Activated naive CD4-positive, alpha-beta T cell treated with anti-CD3 and anti-CD28 coated beads, Interleukin-2, amount 10 ng/mL, durations not matched to agents 7 days and 5 days (primary cell): Measurements from ENCODE around the gene URM1.

Experiments used
- CTCF ChIA-PET: fragments of 350-600 bp; sonication (Branson Sonifier 250); formaldehyde crosslinking; loops from one replicate; lab custom pipeline; 2021; ENCODE audit warnings: antibody characterized with exemption; lab: Charles Lee
- DNase-seq: peaks from one replicate; pipeline ENCODE4 v3.0.0-alpha.2; 2020
- H3K27ac Mint-ChIP-seq: one replicate; pipeline ENCODE4 v1.8.0; 2021; ENCODE audit warnings: mild to moderate bottlenecking, moderate library complexity, mixed read lengths
- H3K27me3 Mint-ChIP-seq: one replicate; pipeline ENCODE4 v1.8.0; 2021; ENCODE audit warnings: mild to moderate bottlenecking, mixed read lengths
- H3K36me3 Mint-ChIP-seq: one replicate; pipeline ENCODE4 v1.8.0; 2021; ENCODE audit warnings: mixed read lengths
- H3K4me1 Mint-ChIP-seq: one replicate; pipeline ENCODE4 v1.8.0; 2021; ENCODE audit warnings: mixed read lengths
- H3K4me3 Mint-ChIP-seq: one replicate; pipeline ENCODE4 v1.8.0; 2021; ENCODE audit warnings: mild to moderate bottlenecking, moderate library complexity, mixed read lengths
- H3K9me3 Mint-ChIP-seq: one replicate; pipeline ENCODE4 v1.8.0; 2021; ENCODE audit warnings: mixed read lengths

Gene URM1

DNA sequence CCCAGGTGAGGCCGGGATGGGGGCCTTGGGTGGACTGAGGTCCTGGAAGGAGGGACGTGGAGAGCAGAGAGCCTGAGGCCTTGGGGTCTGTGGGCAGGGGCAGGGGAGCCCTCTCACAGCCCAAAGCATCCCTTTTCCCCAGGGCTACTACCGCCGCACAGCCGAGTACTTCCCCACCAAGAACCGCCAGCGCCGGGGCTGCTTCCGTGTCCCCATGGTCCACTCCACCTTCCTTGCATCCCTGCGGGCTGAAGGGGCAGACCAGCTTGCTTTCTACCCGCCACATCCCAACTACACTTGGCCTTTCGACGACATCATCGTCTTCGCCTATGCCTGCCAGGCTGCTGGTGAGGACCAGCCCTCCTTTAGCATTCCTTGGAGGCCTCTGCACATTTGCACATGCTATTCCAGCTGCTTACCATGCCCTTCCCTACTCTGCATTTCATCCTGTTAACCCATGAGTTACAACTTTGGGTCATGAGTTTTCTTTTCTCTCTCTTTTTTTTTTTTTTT lies 53.1 kb downstream of the URM1 start:
- Mint-ChIP-seq H3K27me3 (peaks cover 50% of the 10 kb centered on the region), H3K4me1 (peaks cover 9% of the 10 kb centered on the region), H3K9me3 (no peaks in the 10 kb centered on the region), H3K27ac (no peak overlapping the region), H3K36me3 (no peaks in the 10 kb centered on the region), H3K4me3 (no peak overlapping the region)
- no peak for DNase-seq
- CTCF ChIA-PET = interaction anchor here (1.3 kb wide), 1 partner anchor 14 kb away, joined by 6 read pairs; no protein-coding TSS in a partner anchor

DNA sequence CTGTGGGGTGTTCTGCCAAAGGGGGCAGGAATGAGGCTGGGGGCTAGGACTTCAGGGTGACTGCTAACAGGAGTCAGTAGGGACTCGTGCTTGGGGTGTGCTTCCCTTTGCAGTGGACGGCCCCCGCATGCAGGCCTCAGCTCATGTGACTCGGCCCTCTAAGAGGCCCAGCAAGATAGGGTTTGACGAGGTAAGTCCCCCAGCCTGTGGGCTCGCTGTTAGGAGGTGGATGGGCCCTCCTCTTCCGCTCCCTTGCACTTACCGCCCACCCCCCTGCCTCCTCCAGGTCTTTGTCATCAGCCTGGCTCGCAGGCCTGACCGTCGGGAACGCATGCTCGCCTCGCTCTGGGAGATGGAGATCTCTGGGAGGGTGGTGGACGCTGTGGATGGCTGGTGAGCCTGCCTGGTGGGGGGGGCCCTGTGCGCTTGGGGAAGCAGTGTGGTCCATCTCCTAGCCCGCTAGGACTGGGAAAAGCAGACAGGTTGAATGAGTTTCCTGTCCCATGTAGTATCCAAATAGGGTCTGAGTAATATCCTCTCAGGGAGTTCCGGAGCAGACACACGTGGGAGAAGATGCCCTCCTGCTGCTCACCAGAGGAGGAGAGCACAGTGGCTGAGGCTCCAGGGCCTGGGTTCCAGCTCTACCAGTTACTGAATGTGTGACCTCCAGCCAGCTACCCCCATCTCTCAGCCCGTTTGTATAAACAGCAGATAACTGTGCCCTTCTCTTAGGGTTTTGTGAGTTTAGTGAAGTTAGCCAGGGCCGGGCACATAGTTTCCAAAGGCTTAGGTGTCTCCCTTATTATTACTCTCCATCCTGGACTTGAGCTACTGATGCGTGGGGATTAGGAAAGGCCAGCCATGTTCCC lies 57.7 kb downstream of the URM1 start:
- peaks cover 8% of the 10 kb centered on the region for H3K27me3 Mint-ChIP-seq
- H3K36me3 Mint-ChIP-seq = no peaks in the 10 kb centered on the region
- CTCF ChIA-PET = interaction anchor here (0.5 to 2.1 kb wide), 3 partner anchors 9 to 160 kb away, joined by 3 to 7 read pairs (median 3); no protein-coding TSS in a partner anchor
- H3K27ac Mint-ChIP-seq = no peak overlapping the region
- H3K4me1 Mint-ChIP-seq = no peaks in the 10 kb centered on the region
- H3K9me3 Mint-ChIP-seq = no peaks in the 10 kb centered on the region
- DNase-seq = no peak
- H3K4me3 Mint-ChIP-seq = no peak overlapping the region

- H3K36me3 Mint-ChIP-seq = no peaks in the 10 kb centered on the region
- H3K4me3 Mint-ChIP-seq = no peak overlapping the region
- no peak overlapping the region for H3K27ac Mint-ChIP-seq
- no peak for DNase-seq
- H3K27me3 Mint-ChIP-seq = peaks cover under 1% of the 10 kb centered on the region
- H3K9me3 Mint-ChIP-seq = no peaks in the 10 kb centered on the region
- CTCF ChIA-PET = interaction anchor here (0.5 kb wide), 1 partner anchor 160 kb away, joined by 3 read pairs; no protein-coding TSS in a partner anchor
- H3K4me1 Mint-ChIP-seq = no peaks in the 10 kb centered on the region
These were observed 58.4 kb downstream of the URM1 start for GRCh38 chr9:128429513-128430086.

DNA sequence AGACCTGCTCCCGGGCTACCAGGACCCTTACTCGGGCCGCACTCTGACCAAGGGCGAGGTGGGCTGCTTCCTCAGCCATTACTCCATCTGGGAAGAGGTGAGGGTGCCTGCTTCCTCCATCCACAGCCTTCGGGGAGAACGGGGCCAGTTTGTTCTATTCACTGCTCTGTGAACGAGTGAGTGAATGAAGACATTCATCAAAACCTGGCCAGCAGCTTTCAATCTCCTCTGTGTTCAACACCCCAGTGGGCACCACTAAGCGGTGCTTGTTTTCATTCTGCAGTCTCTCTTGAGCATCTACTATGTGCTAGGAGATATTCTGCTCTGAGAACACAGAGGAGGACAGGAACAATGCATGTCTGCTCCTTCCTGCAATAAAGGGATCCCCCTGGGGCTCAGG lies 60.0 kb downstream of the URM1 start:
- no peak overlapping the region for H3K4me3 Mint-ChIP-seq
- no peak overlapping the region for H3K27ac Mint-ChIP-seq
- no peaks in the 10 kb centered on the region for H3K4me1 Mint-ChIP-seq
- no peaks in the 10 kb centered on the region for H3K36me3 Mint-ChIP-seq
- CTCF ChIA-PET = no interaction called here
- no peaks in the 10 kb centered on the region for H3K9me3 Mint-ChIP-seq
- DNase-seq = no peak
- H3K27me3 Mint-ChIP-seq = no peaks in the 10 kb centered on the region

- Mint-ChIP-seq H3K4me1 (peaks cover 4% of the 10 kb centered on the region), H3K27me3 (no peaks in the 10 kb centered on the region), H3K4me3 (no peak overlapping the region), H3K9me3 (no peaks in the 10 kb centered on the region), H3K27ac (no peak overlapping the region), H3K36me3 (no peaks in the 10 kb centered on the region)
- no peak for DNase-seq
- CTCF ChIA-PET = no interaction called here
These were observed 63.2 kb downstream of the URM1 start for GRCh38 chr9:128434340-128434739.

- Mint-ChIP-seq H3K4me1 (peaks cover 4% of the 10 kb centered on the region), H3K4me3 (no peak overlapping the region), H3K9me3 (no peaks in the 10 kb centered on the region), H3K27ac (no peak overlapping the region), H3K27me3 (no peaks in the 10 kb centered on the region), H3K36me3 (no peaks in the 10 kb centered on the region)
- CTCF ChIA-PET = no interaction called here
- no peak for DNase-seq
These were observed 64.4 kb downstream of the URM1 start for GRCh38 chr9:128435611-128436010.

- H3K27ac Mint-ChIP-seq = no peak overlapping the region
- no peaks in the 10 kb centered on the region for H3K36me3 Mint-ChIP-seq
- no peaks in the 10 kb centered on the region for H3K9me3 Mint-ChIP-seq
- H3K4me1 Mint-ChIP-seq = peaks cover 4% of the 10 kb centered on the region
- no peak overlapping the region for H3K4me3 Mint-ChIP-seq
- peak; percentile 90 for DNase-seq
- no peaks in the 10 kb centered on the region for H3K27me3 Mint-ChIP-seq
- CTCF ChIA-PET = interaction anchor here (0.5 to 1.9 kb wide), 23 partner anchors 8 to 562 kb away, joined by 3 to 13 read pairs (median 4); partner anchors contain the start of genes ODF2, SPTAN1 and URM1
These were observed 67.4 kb downstream of the URM1 start for GRCh38 chr9:128438343-128439109.

- H3K27me3 Mint-ChIP-seq = no peaks in the 10 kb centered on the region
- H3K36me3 Mint-ChIP-seq = no peaks in the 10 kb centered on the region
- CTCF ChIA-PET = interaction anchor here (0.7 to 1.9 kb wide), 21 partner anchors 8 to 476 kb away, joined by 3 to 13 read pairs (median 4); partner anchors contain the start of genes ODF2, SPTAN1 and URM1
- no peak for DNase-seq
- no peak overlapping the region for H3K4me3 Mint-ChIP-seq
- peaks cover 4% of the 10 kb centered on the region for H3K4me1 Mint-ChIP-seq
- no peaks in the 10 kb centered on the region for H3K9me3 Mint-ChIP-seq
- no peak overlapping the region for H3K27ac Mint-ChIP-seq
These were observed 68.1 kb downstream of the URM1 start for GRCh38 chr9:128439273-128439672.
